ENCODE measurements around the gene PRPF8. TPM values are rescaled to one million over a fixed set of nuclear protein-coding genes. Genes with fewer than 3 reads are reported as not detected.

The PRPF8 gene
- total and polyA plus RNA-seq, 4 donors = 50.2 to 110 (median 82.3) TPM

DNA sequence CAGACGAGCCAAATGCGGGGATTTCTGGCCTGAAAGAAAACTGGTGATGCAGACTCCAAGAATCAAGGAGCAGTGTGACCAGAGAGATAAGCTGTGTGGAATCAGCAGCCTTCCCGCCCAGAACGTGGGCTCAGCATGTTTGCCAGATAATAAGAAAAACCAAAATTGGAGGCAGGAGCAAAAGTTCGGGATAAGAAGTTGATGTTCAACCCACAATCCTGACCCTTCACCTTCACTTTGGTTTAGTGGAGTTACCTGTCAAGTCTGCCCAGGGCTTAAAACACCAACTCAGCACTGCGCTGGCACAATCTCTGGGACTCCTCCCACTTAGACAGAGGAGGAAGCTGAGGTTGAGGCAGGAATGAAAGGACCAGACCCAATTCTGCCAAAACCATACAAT is 59.1 kb downstream of the PRPF8 start:
- no peaks in the 10 kb centered on the region for H3K9me3 ChIP-seq (ENCODE audit: control insufficient read depth in 4 of 4, low read length in 3 of 4)
- H3K36me3 ChIP-seq (ENCODE audit: control insufficient read depth in 4 of 4, insufficient read depth in 3 of 4, low read depth in 1 of 4, low read length in 3 of 4) = no peaks in the 10 kb centered on the region
- TF ChIP-seq, protein P1, sequence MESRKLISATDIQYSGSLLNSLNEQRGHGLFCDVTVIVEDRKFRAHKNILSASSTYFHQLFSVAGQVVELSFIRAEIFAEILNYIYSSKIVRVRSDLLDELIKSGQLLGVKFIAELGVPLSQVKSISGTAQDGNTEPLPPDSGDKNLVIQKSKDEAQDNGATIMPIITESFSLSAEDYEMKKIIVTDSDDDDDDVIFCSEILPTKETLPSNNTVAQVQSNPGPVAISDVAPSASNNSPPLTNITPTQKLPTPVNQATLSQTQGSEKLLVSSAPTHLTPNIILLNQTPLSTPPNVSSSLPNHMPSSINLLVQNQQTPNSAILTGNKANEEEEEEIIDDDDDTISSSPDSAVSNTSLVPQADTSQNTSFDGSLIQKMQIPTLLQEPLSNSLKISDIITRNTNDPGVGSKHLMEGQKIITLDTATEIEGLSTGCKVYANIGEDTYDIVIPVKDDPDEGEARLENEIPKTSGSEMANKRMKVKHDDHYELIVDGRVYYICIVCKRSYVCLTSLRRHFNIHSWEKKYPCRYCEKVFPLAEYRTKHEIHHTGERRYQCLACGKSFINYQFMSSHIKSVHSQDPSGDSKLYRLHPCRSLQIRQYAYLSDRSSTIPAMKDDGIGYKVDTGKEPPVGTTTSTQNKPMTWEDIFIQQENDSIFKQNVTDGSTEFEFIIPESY (IDR thresholded peaks at IDR 0.05) = no peak
- H3K4me1 ChIP-seq (ENCODE audit: control insufficient read depth in 4 of 4, insufficient read depth in 4 of 4, low read length in 3 of 4) = peaks cover 9 to 32% (median 23%) of the 10 kb centered on the region in 4 donors
- H3K27ac ChIP-seq (ENCODE audit: low read depth in 1 of 2, low read length in 2 of 2) = no peak overlapping the region
- H3K9ac ChIP-seq (ENCODE audit: low read depth in 1 of 2, low read length in 2 of 2) = no peak overlapping the region
- H3K4me3 ChIP-seq (ENCODE audit: low read depth in 1 of 3, low read length in 3 of 3) = no peak overlapping the region
- 76% methylated on average over 6 of the region's 6 CpGs for WGBS
- H3K27me3 ChIP-seq (ENCODE audit: control insufficient read depth in 4 of 4, insufficient read depth in 4 of 4, low read length in 3 of 4) = no peaks in the 10 kb centered on the region
- DNase-seq (ENCODE audit: low spot score) = no peak

DNA sequence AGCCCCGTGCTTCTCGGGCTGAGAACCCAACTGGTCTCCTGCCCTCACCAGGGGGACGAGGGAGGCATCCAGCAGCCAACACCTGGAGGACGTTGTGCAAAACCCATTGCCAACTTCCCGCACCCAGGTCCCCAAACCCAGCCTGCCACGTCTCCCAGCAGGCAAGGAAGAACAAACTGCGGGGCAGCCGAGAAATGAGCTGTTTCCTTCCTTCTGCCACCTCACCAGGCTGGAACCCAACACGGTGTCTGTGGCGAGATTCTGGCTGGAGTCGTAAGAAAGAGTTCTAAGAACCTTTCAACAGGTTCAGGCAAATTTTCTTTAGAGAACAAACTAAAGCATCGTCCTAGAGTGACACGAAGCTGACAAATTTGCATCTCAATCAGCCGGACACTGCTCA is 59.6 kb downstream of the PRPF8 start:
- Histone ChIP-seq H3K27ac (ENCODE audit: low read depth in 1 of 2, low read length in 2 of 2) (no peak overlapping the region), H3K27me3 (ENCODE audit: control insufficient read depth in 4 of 4, insufficient read depth in 4 of 4, low read length in 3 of 4) (no peaks in the 10 kb centered on the region), H3K9ac (ENCODE audit: low read depth in 1 of 2, low read length in 2 of 2) (no peak overlapping the region), H3K9me3 (ENCODE audit: control insufficient read depth in 4 of 4, low read length in 3 of 4) (no peaks in the 10 kb centered on the region), H3K36me3 (ENCODE audit: control insufficient read depth in 4 of 4, insufficient read depth in 3 of 4, low read depth in 1 of 4, low read length in 3 of 4) (no peaks in the 10 kb centered on the region), H3K4me3 (ENCODE audit: low read depth in 1 of 3, low read length in 3 of 3) (no peak overlapping the region), H3K4me1 (ENCODE audit: control insufficient read depth in 4 of 4, insufficient read depth in 4 of 4, low read length in 3 of 4) (peaks cover 9 to 30% (median 22%) of the 10 kb centered on the region in 4 donors)
- WGBS = 84% methylated on average over 14 of the region's 14 CpGs
- DNase-seq (ENCODE audit: low spot score) = no peak
- TF ChIP-seq, protein P2, sequence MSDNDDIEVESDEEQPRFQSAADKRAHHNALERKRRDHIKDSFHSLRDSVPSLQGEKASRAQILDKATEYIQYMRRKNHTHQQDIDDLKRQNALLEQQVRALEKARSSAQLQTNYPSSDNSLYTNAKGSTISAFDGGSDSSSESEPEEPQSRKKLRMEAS (IDR thresholded peaks at IDR 0.05) = no peak
- TF ChIP-seq, protein P3, sequence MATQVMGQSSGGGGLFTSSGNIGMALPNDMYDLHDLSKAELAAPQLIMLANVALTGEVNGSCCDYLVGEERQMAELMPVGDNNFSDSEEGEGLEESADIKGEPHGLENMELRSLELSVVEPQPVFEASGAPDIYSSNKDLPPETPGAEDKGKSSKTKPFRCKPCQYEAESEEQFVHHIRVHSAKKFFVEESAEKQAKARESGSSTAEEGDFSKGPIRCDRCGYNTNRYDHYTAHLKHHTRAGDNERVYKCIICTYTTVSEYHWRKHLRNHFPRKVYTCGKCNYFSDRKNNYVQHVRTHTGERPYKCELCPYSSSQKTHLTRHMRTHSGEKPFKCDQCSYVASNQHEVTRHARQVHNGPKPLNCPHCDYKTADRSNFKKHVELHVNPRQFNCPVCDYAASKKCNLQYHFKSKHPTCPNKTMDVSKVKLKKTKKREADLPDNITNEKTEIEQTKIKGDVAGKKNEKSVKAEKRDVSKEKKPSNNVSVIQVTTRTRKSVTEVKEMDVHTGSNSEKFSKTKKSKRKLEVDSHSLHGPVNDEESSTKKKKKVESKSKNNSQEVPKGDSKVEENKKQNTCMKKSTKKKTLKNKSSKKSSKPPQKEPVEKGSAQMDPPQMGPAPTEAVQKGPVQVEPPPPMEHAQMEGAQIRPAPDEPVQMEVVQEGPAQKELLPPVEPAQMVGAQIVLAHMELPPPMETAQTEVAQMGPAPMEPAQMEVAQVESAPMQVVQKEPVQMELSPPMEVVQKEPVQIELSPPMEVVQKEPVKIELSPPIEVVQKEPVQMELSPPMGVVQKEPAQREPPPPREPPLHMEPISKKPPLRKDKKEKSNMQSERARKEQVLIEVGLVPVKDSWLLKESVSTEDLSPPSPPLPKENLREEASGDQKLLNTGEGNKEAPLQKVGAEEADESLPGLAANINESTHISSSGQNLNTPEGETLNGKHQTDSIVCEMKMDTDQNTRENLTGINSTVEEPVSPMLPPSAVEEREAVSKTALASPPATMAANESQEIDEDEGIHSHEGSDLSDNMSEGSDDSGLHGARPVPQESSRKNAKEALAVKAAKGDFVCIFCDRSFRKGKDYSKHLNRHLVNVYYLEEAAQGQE (IDR thresholded peaks at IDR 0.05) = no peak
- TF ChIP-seq YY1 (IDR thresholded peaks at IDR 0.05) (no peak), RAD21 (IDR thresholded peaks at IDR 0.05) (no peak), EGR1 (IDR thresholded peaks at IDR 0.05; ENCODE audit: low read depth in 2 of 2) (no peak), GABPA (IDR thresholded peaks at IDR 0.05 in 1 of 2, conservative IDR thresholded peaks at IDR 0.05 in 1 of 2) (no peak), JUND (IDR thresholded peaks at IDR 0.05) (no peak), HNF4G (IDR thresholded peaks at IDR 0.05) (no peak), TAF1 (conservative IDR thresholded peaks at IDR 0.05) (no peak), HNF4A (conservative IDR thresholded peaks at IDR 0.05) (no peak), FOXA2 (IDR thresholded peaks at IDR 0.05) (no peak), FOXA1 (IDR thresholded peaks at IDR 0.05) (no peak), SP1 (IDR thresholded peaks at IDR 0.05) (no peak), NR2F2 (IDR thresholded peaks at IDR 0.05) (no peak)
- TF ChIP-seq, protein P1 (IDR thresholded peaks at IDR 0.05) = no peak
- TF ChIP-seq, protein P4, sequence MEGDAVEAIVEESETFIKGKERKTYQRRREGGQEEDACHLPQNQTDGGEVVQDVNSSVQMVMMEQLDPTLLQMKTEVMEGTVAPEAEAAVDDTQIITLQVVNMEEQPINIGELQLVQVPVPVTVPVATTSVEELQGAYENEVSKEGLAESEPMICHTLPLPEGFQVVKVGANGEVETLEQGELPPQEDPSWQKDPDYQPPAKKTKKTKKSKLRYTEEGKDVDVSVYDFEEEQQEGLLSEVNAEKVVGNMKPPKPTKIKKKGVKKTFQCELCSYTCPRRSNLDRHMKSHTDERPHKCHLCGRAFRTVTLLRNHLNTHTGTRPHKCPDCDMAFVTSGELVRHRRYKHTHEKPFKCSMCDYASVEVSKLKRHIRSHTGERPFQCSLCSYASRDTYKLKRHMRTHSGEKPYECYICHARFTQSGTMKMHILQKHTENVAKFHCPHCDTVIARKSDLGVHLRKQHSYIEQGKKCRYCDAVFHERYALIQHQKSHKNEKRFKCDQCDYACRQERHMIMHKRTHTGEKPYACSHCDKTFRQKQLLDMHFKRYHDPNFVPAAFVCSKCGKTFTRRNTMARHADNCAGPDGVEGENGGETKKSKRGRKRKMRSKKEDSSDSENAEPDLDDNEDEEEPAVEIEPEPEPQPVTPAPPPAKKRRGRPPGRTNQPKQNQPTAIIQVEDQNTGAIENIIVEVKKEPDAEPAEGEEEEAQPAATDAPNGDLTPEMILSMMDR (IDR thresholded peaks at IDR 0.05; ENCODE audit: low read depth, low read length, missing input control) = no peak

All from liver (tissue), 9 donors.